Measurements from ENCODE around the gene TTC7B. TPM values are rescaled to one million over a fixed set of nuclear protein-coding genes. Genes with fewer than 3 reads are reported as not detected.

Gene TTC7B
- total and polyA plus RNA-seq, 2 of the 8 experiments (the other 6 are each of a cell fraction or from before 2014, with no cell fraction given): 23.7 to 34.0 TPM

DNA sequence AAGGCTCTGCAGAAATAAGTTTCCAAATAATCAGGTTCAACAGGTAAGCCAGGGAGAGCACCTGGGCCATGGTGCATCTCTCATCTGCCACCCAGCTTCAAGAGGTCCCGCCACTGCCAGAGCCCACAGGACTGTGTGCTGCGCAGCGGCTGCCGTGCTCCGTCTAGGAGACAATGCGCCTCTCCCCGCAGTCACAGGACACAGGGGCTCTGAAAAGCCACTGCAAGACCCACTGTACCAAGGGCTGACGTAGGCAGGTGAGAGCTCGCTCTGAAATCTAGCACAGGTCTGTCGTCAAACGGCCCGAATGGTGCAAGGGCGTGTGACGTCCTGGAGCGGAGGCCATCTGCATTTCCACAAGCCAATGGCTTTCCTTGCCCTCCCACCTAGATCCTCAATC, 218.3 kb downstream of the TTC7B start:
- Histone ChIP-seq H3K27me3 (replicated peaks in 1 of 4; ENCODE audit: control insufficient read depth in 3 of 4, extremely low read depth in 1 of 4, insufficient read depth in 3 of 4, low read length in 3 of 4) (no peaks in the 10 kb centered on the region), H4K5ac (ENCODE audit: insufficient read length, low read depth, low read length) (no peak overlapping the region), H2AK5ac (ENCODE audit: low read depth, low read length) (no peak overlapping the region), H3K56ac (replicated peaks; ENCODE audit: insufficient read length, low read depth, low read length) (no peak overlapping the region), H4K91ac (replicated peaks; ENCODE audit: insufficient read length, low read length) (no peak overlapping the region), H4K20me1 (replicated peaks in 1 of 2; ENCODE audit: control insufficient read depth in 1 of 2, insufficient read depth in 2 of 2, low read length in 2 of 2) (no peaks in the 10 kb centered on the region), H3K27ac (ENCODE audit: low read depth, low read length) (no peak overlapping the region), H3K23me2 (ENCODE audit: low read depth, low read length) (no peaks in the 10 kb centered on the region), H3K18ac (ENCODE audit: extremely low read depth, low read length) (no peak overlapping the region), H3K9me3 (ENCODE audit: insufficient read depth in 2 of 2, low read depth in 1 of 2, low read length in 1 of 2) (no peaks in the 10 kb centered on the region), H3K4me2 (ENCODE audit: insufficient read depth in 1 of 2, low read depth in 2 of 2, low read length in 2 of 2) (no peak overlapping the region), H2BK5ac (ENCODE audit: low read depth, low read length) (no peak overlapping the region), H2BK20ac (ENCODE audit: low read length) (no peak overlapping the region), H2BK12ac (ENCODE audit: low read depth, low read length) (peak overlapping the region; percentile 68), H3K4me3 (ENCODE audit: extremely low read depth in 1 of 4, insufficient read depth in 2 of 4, low read depth in 3 of 4, low read length in 4 of 4) (no peak overlapping the region), H2BK120ac (replicated peaks; ENCODE audit: low read depth, low read length) (no peak overlapping the region), H2AFZ (ENCODE audit: low read length) (no peak overlapping the region), H3K79me2 (ENCODE audit: control insufficient read depth in 1 of 2, insufficient read depth in 2 of 2, low read length in 2 of 2) (no peaks in the 10 kb centered on the region), H3K4me1 (replicated peaks in 1 of 4; ENCODE audit: control insufficient read depth in 3 of 4, insufficient read depth in 4 of 4, low read length in 3 of 4) (peaks cover 3 to 15% (median 9%) of the 10 kb centered on the region in 4 experiments; a peak in 6 of 7 replicates), H3K36me3 (ENCODE audit: control insufficient read depth in 2 of 4, insufficient read depth in 4 of 4, low read length in 3 of 4) (no peaks in the 10 kb centered on the region), H3K23ac (ENCODE audit: insufficient read length) (no peak overlapping the region), H3K9ac (replicated peaks in 1 of 4; ENCODE audit: extremely low read depth in 1 of 4, low read depth in 3 of 4, low read length in 3 of 4) (no peak overlapping the region), H3K4ac (replicated peaks; ENCODE audit: insufficient read length, low read depth, low read length) (no peak overlapping the region), H3K14ac (ENCODE audit: insufficient read length) (no peak overlapping the region), H2BK15ac (ENCODE audit: low read length) (no peak overlapping the region), H3K79me1 (ENCODE audit: low read depth, low read length) (no peaks in the 10 kb centered on the region), H4K8ac (ENCODE audit: extremely low read depth, insufficient read depth, low read length) (no peak overlapping the region)
- no peak for FAIRE-seq
- WGBS, 2 experiments (ENCODE audit: extremely low coverage in 1 of 2, insufficient coverage in 1 of 2, insufficient read length in 1 of 2, insufficient replicate concordance in 2 of 2, low coverage in 1 of 2, low lambda C conversion rate in 2 of 2, missing lambda C conversion rate in 1 of 2): 99% methylated on average over 15 of the region's 15 CpGs; no CpG with 5 or more reads in 1 of the 2 experiments
- POLR2A ChIA-PET (ENCODE audit: partially characterized antibody): interaction anchor here (0.5 to 1.1 kb wide), 3 partner anchors 16 to 195 kb away, joined by 3 to 4 read pairs (median 4); no protein-coding TSS in a partner anchor
- CTCF ChIA-PET (ENCODE audit: partially characterized antibody): interaction anchor here (0.9 to 2.8 kb wide), 7 partner anchors 8 to 102 kb away, joined by 3 to 9 read pairs (median 3); no protein-coding TSS in a partner anchor
- no peak for TF ChIP-seq SUZ12 (IDR thresholded peaks at IDR 0.05; ENCODE audit: low read length)
- TF ChIP-seq RXRA (IDR thresholded peaks at IDR 0.05; ENCODE audit: insufficient read depth, low read depth, low read length): no peak
- TF ChIP-seq KDM4A (IDR thresholded peaks at IDR 0.05; ENCODE audit: low read depth, low read length, severe bottlenecking): no peak
- no peak for TF ChIP-seq EP300 (IDR thresholded peaks at IDR 0.05; ENCODE audit: borderline replicate concordance in 1 of 2, low read depth in 2 of 2, low read length in 2 of 2)
- TF ChIP-seq RFX5 (IDR thresholded peaks at IDR 0.05; ENCODE audit: borderline replicate concordance, low read depth, low read length): no peak
- TF ChIP-seq ZNF274 (IDR thresholded peaks at IDR 0.05; ENCODE audit: borderline replicate concordance, extremely low read depth, low read length): no peak
- no peak for TF ChIP-seq CBX8 (IDR thresholded peaks at IDR 0.05; ENCODE audit: borderline replicate concordance, low read depth, low read length)
- TF ChIP-seq GTF2F1 (IDR thresholded peaks at IDR 0.05; ENCODE audit: borderline replicate concordance, low read depth, low read length): no peak
- TF ChIP-seq POU5F1 (IDR thresholded peaks at IDR 0.05; ENCODE audit: low read depth, low read length): no peak
- TF ChIP-seq SRF (IDR thresholded peaks at IDR 0.05; ENCODE audit: low read depth, low read length): no peak
- no peak for DNase-seq (ENCODE audit: low read depth in 1 of 2, low spot score in 2 of 2)
